Measurements from ENCODE around the gene TIMD4. TPM values are rescaled to one million over a fixed set of nuclear protein-coding genes. Genes with fewer than 3 reads are reported as not detected.

Gene TIMD4
- total and polyA plus RNA-seq, 2 donors (not counting 1 experiment from before 2014, with no cell fraction given) = not detected

DNA sequence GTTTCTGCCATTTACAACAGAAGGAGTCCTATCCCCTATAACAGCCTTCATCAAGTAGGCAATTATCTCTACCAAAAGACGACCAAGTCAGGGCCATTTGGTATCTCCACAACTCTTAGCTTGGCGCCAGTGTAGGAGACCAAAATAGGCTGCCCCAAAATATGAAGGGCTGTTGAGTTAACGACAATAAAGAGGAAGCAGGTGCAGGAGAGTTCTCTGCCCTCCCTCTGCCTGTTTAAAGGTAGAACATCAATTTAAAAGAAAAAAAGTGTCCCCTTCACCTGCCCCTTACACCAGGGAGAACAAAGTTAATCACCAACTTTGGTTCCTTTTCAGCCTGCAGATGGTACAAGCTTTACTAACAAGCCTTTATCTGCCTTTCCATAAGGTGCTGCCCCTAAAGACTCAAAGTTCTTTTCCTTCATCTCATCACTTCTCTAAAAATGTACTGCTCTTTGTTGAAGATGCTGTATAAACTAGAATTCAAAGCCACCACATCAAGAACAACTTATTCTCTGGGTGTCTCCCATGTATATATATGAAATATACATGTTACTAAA lies 79.6 kb downstream of the TIMD4 start:
- H3K4me2 ChIP-seq (ENCODE audit: extremely low read depth, insufficient read depth, low read length) = no peak overlapping the region
- no peaks in the 10 kb centered on the region for H3K9me3 ChIP-seq (ENCODE audit: control insufficient read depth, insufficient read depth, low read depth, low read length)
- H3K4me3 ChIP-seq (replicated peaks in 1 of 4; ENCODE audit: control extremely low read depth in 1 of 4, insufficient read depth in 1 of 4, low read depth in 3 of 4, low read length in 4 of 4) = no peak overlapping the region
- TF ChIP-seq, protein P1, sequence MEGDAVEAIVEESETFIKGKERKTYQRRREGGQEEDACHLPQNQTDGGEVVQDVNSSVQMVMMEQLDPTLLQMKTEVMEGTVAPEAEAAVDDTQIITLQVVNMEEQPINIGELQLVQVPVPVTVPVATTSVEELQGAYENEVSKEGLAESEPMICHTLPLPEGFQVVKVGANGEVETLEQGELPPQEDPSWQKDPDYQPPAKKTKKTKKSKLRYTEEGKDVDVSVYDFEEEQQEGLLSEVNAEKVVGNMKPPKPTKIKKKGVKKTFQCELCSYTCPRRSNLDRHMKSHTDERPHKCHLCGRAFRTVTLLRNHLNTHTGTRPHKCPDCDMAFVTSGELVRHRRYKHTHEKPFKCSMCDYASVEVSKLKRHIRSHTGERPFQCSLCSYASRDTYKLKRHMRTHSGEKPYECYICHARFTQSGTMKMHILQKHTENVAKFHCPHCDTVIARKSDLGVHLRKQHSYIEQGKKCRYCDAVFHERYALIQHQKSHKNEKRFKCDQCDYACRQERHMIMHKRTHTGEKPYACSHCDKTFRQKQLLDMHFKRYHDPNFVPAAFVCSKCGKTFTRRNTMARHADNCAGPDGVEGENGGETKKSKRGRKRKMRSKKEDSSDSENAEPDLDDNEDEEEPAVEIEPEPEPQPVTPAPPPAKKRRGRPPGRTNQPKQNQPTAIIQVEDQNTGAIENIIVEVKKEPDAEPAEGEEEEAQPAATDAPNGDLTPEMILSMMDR (conservative IDR thresholded peaks at IDR 0.05 in 1 of 2, IDR thresholded peaks at IDR 0.05 in 1 of 2; ENCODE audit: low read depth in 1 of 2, low read length in 2 of 2) = no peak
- TF ChIP-seq EZH2 (IDR thresholded peaks at IDR 0.05; ENCODE audit: low read length, missing control alignments) = no peak
- H3K4me1 ChIP-seq (ENCODE audit: control insufficient read depth, extremely low read depth, insufficient read depth, low read length) = no peaks in the 10 kb centered on the region
- H3K9ac ChIP-seq (ENCODE audit: insufficient read depth, low read length) = no peak overlapping the region
- H2AFZ ChIP-seq (ENCODE audit: low read length) = no peak overlapping the region
- H3K27ac ChIP-seq (ENCODE audit: insufficient read depth, low read length) = no peak overlapping the region
- H3K27me3 ChIP-seq (ENCODE audit: control insufficient read depth, insufficient read depth, low read length) = no peaks in the 10 kb centered on the region
- no peak for DNase-seq (ENCODE audit: low read depth in 2 of 2)
- H3K36me3 ChIP-seq (ENCODE audit: control insufficient read depth, insufficient read depth, low read length) = no peaks in the 10 kb centered on the region
- H3K79me2 ChIP-seq (ENCODE audit: control insufficient read depth, insufficient read depth, low read length) = no peaks in the 10 kb centered on the region
- no peaks in the 10 kb centered on the region for H4K20me1 ChIP-seq (ENCODE audit: control insufficient read depth, extremely low read depth, insufficient read depth, low read length)

DNA sequence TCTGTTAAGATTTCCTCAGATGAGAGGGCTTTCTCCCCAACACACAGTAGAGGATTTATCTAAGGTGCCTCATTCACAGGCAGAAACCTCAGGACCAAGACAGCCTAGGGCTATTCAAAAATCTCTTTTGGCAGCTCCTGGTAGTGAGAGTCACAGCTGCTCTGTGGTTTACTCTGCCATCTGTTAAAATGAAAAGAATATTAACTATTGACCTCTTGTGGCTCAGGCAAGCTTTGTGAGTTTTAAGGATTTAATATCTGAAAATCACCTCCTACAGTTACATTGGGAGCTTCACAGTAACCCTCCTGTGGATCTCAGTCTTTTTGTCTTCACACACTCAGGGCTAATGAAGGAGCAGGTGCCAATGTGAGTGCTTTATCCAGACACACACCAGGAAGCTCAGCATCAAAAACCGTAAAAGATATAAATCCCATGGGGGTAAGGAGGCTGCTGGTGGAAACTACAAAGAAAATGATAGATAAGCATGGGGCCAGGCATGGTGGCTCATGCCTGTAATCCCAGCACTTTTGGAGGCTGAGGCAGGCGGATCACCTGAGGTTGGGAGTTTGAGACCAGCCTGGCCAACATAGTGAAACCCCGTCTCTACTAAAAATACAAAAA lies 83.3 kb downstream of the TIMD4 start:
- Histone ChIP-seq H3K36me3 (ENCODE audit: control insufficient read depth, insufficient read depth, low read length) (no peaks in the 10 kb centered on the region), H3K9ac (ENCODE audit: insufficient read depth, low read length) (no peak overlapping the region), H3K9me3 (ENCODE audit: control insufficient read depth, insufficient read depth, low read depth, low read length) (no peaks in the 10 kb centered on the region), H3K27ac (ENCODE audit: insufficient read depth, low read length) (no peak overlapping the region), H4K20me1 (ENCODE audit: control insufficient read depth, extremely low read depth, insufficient read depth, low read length) (no peaks in the 10 kb centered on the region), H3K79me2 (ENCODE audit: control insufficient read depth, insufficient read depth, low read length) (no peaks in the 10 kb centered on the region), H3K4me2 (ENCODE audit: extremely low read depth, insufficient read depth, low read length) (no peak overlapping the region), H3K27me3 (ENCODE audit: control insufficient read depth, insufficient read depth, low read length) (no peaks in the 10 kb centered on the region), H3K4me3 (replicated peaks in 1 of 4; ENCODE audit: control extremely low read depth in 1 of 4, insufficient read depth in 1 of 4, low read depth in 3 of 4, low read length in 4 of 4) (no peak overlapping the region), H3K4me1 (ENCODE audit: control insufficient read depth, extremely low read depth, insufficient read depth, low read length) (no peaks in the 10 kb centered on the region), H2AFZ (ENCODE audit: low read length) (no peak overlapping the region)
- no peak for TF ChIP-seq EZH2 (IDR thresholded peaks at IDR 0.05; ENCODE audit: low read length, missing control alignments)
- TF ChIP-seq, protein P1 (conservative IDR thresholded peaks at IDR 0.05 in 1 of 2, IDR thresholded peaks at IDR 0.05 in 1 of 2; ENCODE audit: low read depth in 1 of 2, low read length in 2 of 2) = no peak
- no peak for DNase-seq (ENCODE audit: low read depth in 2 of 2)

DNA sequence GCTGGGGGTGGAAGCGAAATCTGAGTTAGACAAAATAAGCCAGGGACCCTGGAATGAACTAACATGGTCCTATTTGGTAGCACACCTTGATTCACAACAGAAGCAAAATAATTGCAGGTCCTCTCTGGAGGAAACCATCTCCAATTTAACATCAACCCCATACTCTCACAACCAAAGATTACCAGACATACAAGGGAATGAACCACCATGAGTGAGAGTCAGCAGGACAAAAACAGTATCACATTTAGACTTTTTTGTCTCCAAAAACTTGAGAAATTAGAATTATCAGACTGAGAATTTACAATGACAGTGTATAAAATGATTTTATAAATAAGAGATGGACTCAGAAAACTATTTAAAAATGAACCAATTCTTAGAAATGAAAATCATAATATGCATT lies 91.8 kb downstream of the TIMD4 start:
- Histone ChIP-seq H3K9me3 (ENCODE audit: control insufficient read depth, insufficient read depth, low read depth, low read length) (no peaks in the 10 kb centered on the region), H3K4me3 (replicated peaks in 1 of 4; ENCODE audit: control extremely low read depth in 1 of 4, insufficient read depth in 1 of 4, low read depth in 3 of 4, low read length in 4 of 4) (no peak overlapping the region), H3K27me3 (ENCODE audit: control insufficient read depth, insufficient read depth, low read length) (no peaks in the 10 kb centered on the region), H3K4me2 (ENCODE audit: extremely low read depth, insufficient read depth, low read length) (no peak overlapping the region), H2AFZ (ENCODE audit: low read length) (no peak overlapping the region), H3K27ac (ENCODE audit: insufficient read depth, low read length) (no peak overlapping the region), H3K4me1 (ENCODE audit: control insufficient read depth, extremely low read depth, insufficient read depth, low read length) (no peaks in the 10 kb centered on the region), H3K9ac (ENCODE audit: insufficient read depth, low read length) (no peak overlapping the region), H4K20me1 (ENCODE audit: control insufficient read depth, extremely low read depth, insufficient read depth, low read length) (no peaks in the 10 kb centered on the region), H3K36me3 (ENCODE audit: control insufficient read depth, insufficient read depth, low read length) (no peaks in the 10 kb centered on the region), H3K79me2 (ENCODE audit: control insufficient read depth, insufficient read depth, low read length) (no peaks in the 10 kb centered on the region)
- no peak for DNase-seq (ENCODE audit: low read depth in 2 of 2)
- no peak for TF ChIP-seq EZH2 (IDR thresholded peaks at IDR 0.05; ENCODE audit: low read length, missing control alignments)
- TF ChIP-seq, protein P1 (conservative IDR thresholded peaks at IDR 0.05 in 1 of 2, IDR thresholded peaks at IDR 0.05 in 1 of 2; ENCODE audit: low read depth in 1 of 2, low read length in 2 of 2) = no peak

All from fibroblast of lung (primary cell).